A673 (cell line): Measurements from ENCODE around the gene PRICKLE1. TPM values are rescaled to one million over a fixed set of nuclear protein-coding genes. Genes with fewer than 3 reads are reported as not detected.

Experiments
- BruUV-seq: library from RNA; stranded (reverse); fragments of 400-500 nt; replicated peaks from 2 replicates; lab custom pipeline; 2021; lab: Mats Ljungman, UMichigan
- CTCF ChIA-PET: fragments of 300-600 bp; sonication (Branson Sonifier 250); formaldehyde crosslinking; loops from one replicate; lab custom pipeline; 2022; ENCODE audit warnings: antibody characterized with exemption; lab: Charles Lee
- POLR2A ChIA-PET: fragments of 300-600 bp; sonication (Branson Sonifier 250); formaldehyde crosslinking; loops from one replicate; lab custom pipeline; 2022; ENCODE audit warnings: antibody characterized with exemption; ENCODE audit not compliant: low non-redundant PET; lab: Charles Lee
- DNase-seq: peaks from one replicate; pipeline ENCODE4 v3.0.0-alpha.2; 2015; ENCODE audit warnings: low spot score
- H3K27ac ChIP-seq: fragments of 200-600 bp; sonication (generic); 2 replicates; pipeline ENCODE4 v1.5.1; 2016; ENCODE audit warnings: mixed run types, low read depth, mild to moderate bottlenecking, mixed read lengths, antibody characterized with exemption, low read length; ENCODE audit not compliant: poor library complexity, severe bottlenecking
- H3K27me3 ChIP-seq: fragments of 200-600 bp; sonication (generic); replicated peaks from 2 replicates; pipeline ENCODE4 v1.6.1; 2017; ENCODE audit warnings: mixed run types, low read depth, mild to moderate bottlenecking, mixed read lengths, antibody characterized with exemption, low read length; ENCODE audit not compliant: insufficient read depth, poor library complexity
- H3K36me3 ChIP-seq: fragments of 200-600 bp; sonication (generic); 2 replicates; pipeline ENCODE4 v1.6.1; 2016; ENCODE audit warnings: mixed run types, mild to moderate bottlenecking, mixed read lengths, antibody characterized with exemption, low read length; ENCODE audit not compliant: insufficient read depth, poor library complexity, severe bottlenecking
- H3K4me1 ChIP-seq: fragments of 200-600 bp; sonication (generic); 2 replicates; pipeline ENCODE4 v1.6.1; 2017; ENCODE audit warnings: mixed run types, mild to moderate bottlenecking, mixed read lengths, antibody characterized with exemption, low read length; ENCODE audit not compliant: insufficient read depth, poor library complexity, severe bottlenecking
- H3K4me3 ChIP-seq: fragments of 200-600 bp; sonication (generic); 2 replicates; pipeline ENCODE4 v1.5.1; 2016; ENCODE audit warnings: low read depth, mixed run types, mild to moderate bottlenecking, mixed read lengths, low read length; ENCODE audit not compliant: poor library complexity, severe bottlenecking
- H3K9me3 ChIP-seq: fragments of 200-600 bp; sonication (generic); 2 replicates; pipeline ENCODE4 v1.6.1; 2016; ENCODE audit warnings: mixed run types, low read depth, mild to moderate bottlenecking, mixed read lengths, antibody characterized with exemption, low read length; ENCODE audit not compliant: poor library complexity, severe bottlenecking
- EZH2 ChIP-seq: fragments of 200-600 bp; sonication (generic); IDR thresholded peaks from 2 replicates; pipeline ENCODE4 v1.6.1; 2017; ENCODE audit warnings: borderline replicate concordance, low read depth, mild to moderate bottlenecking, mixed read lengths, antibody characterized with exemption, low read length; ENCODE audit not compliant: poor library complexity, severe bottlenecking
- intact Hi-C: fragments of 100-400 bp; cut with micrococcal nuclease; formaldehyde crosslinking; loops from one replicate; pipeline ENCODE4 v1.10.0; 2022; ENCODE audit not compliant: unreplicated experiment
- total RNA-seq: library from RNA; stranded (reverse); gene quantifications from 2 replicates; pipeline ENCODE4 v1.2.3, GENCODE V29; 2021
- TF ChIP-seq, protein P1 (sequence below): fragments of 300-800, 200-600 bp; sonication (generic); conservative IDR thresholded peaks from 2 replicates; pipeline ENCODE4 v1.5.1; 2017; ENCODE audit warnings: low read depth, mild to moderate bottlenecking, antibody characterized with exemption, low read length, moderate library complexity, mixed read lengths

The PRICKLE1 gene
- total RNA-seq, 1 experiment from 2014 or later = 1.1 TPM

DNA sequence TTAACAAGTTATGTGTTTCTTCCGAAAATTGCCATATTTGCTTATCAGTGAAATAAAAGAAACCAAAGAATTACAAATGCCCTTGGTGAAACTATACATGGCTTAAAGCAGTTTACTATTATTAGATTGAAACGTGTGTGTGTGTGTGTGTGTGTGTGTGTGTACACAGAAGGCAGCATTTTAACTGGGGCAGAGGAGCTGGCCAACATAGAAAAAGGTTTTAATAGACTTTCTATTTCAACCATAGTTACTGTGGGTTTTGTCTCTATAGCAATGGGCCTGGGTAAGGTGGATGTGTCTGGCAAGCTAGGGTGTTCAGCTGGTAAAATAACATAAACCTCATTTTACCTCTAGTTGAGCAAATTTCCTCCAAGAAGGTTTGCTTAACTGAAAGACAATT is 6.5 kb downstream of the PRICKLE1 start:
- Histone ChIP-seq H3K27ac (no peak overlapping the region), H3K27me3 (peaks cover under 1% of the 10 kb centered on the region), H3K4me1 (peaks cover 9% of the 10 kb centered on the region), H3K9me3 (no peaks in the 10 kb centered on the region), H3K4me3 (no peak overlapping the region), H3K36me3 (no peaks in the 10 kb centered on the region)
- CTCF ChIA-PET = interaction anchor here (0.6 kb wide), 1 partner anchor 24 kb away, joined by 4 read pairs; no protein-coding TSS in a partner anchor
- DNase-seq = no peak
- BruUV-seq = no TSS peak
- POLR2A ChIA-PET = no interaction called here
- TF ChIP-seq, protein P1, sequence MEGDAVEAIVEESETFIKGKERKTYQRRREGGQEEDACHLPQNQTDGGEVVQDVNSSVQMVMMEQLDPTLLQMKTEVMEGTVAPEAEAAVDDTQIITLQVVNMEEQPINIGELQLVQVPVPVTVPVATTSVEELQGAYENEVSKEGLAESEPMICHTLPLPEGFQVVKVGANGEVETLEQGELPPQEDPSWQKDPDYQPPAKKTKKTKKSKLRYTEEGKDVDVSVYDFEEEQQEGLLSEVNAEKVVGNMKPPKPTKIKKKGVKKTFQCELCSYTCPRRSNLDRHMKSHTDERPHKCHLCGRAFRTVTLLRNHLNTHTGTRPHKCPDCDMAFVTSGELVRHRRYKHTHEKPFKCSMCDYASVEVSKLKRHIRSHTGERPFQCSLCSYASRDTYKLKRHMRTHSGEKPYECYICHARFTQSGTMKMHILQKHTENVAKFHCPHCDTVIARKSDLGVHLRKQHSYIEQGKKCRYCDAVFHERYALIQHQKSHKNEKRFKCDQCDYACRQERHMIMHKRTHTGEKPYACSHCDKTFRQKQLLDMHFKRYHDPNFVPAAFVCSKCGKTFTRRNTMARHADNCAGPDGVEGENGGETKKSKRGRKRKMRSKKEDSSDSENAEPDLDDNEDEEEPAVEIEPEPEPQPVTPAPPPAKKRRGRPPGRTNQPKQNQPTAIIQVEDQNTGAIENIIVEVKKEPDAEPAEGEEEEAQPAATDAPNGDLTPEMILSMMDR = no peak
- no peak for TF ChIP-seq EZH2
- intact Hi-C loops = no loop called here

DNA sequence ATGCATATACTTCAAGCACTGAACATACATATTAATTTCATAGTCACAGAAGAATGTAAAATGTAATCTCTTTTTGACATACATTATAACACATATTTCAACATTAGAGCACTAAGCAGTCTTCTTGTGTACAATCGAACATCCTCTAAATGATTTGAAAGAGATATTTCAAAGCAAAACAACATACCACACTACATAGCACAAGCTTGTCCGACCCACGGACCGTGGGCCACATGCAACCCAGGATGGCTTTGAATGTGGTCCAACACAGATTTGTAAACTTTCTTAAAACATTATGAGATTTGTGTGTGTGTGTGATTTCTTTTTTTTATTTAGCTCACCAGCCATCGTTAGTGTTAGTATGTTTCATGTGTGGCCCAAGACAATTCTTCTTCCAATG is 7.0 kb downstream of the PRICKLE1 start:
- H3K4me3 ChIP-seq = no peak overlapping the region
- CTCF ChIA-PET = interaction anchor here (0.6 kb wide), 1 partner anchor 25 kb away, joined by 4 read pairs; no protein-coding TSS in a partner anchor
- no peak overlapping the region for H3K27ac ChIP-seq
- BruUV-seq = no TSS peak
- H3K36me3 ChIP-seq = no peaks in the 10 kb centered on the region
- no peaks in the 10 kb centered on the region for H3K27me3 ChIP-seq
- intact Hi-C loops = no loop called here
- H3K9me3 ChIP-seq = no peaks in the 10 kb centered on the region
- peaks cover 4% of the 10 kb centered on the region for H3K4me1 ChIP-seq
- no peak for TF ChIP-seq EZH2
- TF ChIP-seq, protein P1 = no peak
- no peak for DNase-seq
- POLR2A ChIA-PET = no interaction called here

DNA sequence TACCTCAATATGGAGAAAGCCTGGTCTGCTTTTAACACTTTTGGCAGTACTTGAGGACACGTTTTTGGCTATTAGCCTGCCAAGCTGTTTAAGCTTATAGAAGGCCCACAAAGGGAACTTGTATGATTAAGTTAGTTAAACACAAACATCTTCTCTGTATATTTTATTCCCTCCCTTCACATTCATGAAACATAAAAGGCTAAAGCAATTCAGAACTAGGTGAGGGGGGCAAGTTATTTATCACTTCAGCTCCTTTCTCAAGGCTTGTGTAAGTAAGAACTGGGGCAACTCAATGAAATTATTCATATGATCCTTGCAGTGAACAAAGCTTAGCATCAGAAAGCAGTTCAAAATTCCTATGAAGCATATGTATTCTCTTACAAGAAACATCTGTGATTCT is 7.5 kb downstream of the PRICKLE1 start:
- CTCF ChIA-PET = no interaction called here
- DNase-seq = no peak

More for the DNA sequence above, 7.5 kb downstream of the PRICKLE1 start:
- H3K36me3 ChIP-seq = no peaks in the 10 kb centered on the region
- no peak overlapping the region for H3K4me3 ChIP-seq
- intact Hi-C loops = no loop called here
- no peaks in the 10 kb centered on the region for H3K9me3 ChIP-seq
- no peaks in the 10 kb centered on the region for H3K4me1 ChIP-seq
- H3K27ac ChIP-seq = no peak overlapping the region
- H3K27me3 ChIP-seq = no peaks in the 10 kb centered on the region
- no peak for TF ChIP-seq EZH2
- TF ChIP-seq, protein P1 = no peak
- BruUV-seq = no TSS peak
- POLR2A ChIA-PET = no interaction called here
